Measurements from ENCODE around the gene KY. TPM values are rescaled to one million over a fixed set of nuclear protein-coding genes. Genes with fewer than 3 reads are reported as not detected.
A peak's percentile ranks its signal among the peaks of the same experiment; 100 is the strongest.

The KY gene
- total and polyA plus RNA-seq, 2 of the 8 experiments (the other 6 are each of a cell fraction or from before 2014, with no cell fraction given) = not detected

- Histone ChIP-seq H3K36me3 (ENCODE audit: control insufficient read depth in 2 of 4, insufficient read depth in 4 of 4, low read length in 3 of 4) (no peaks in the 10 kb centered on the region), H3K4me2 (ENCODE audit: insufficient read depth in 1 of 2, low read depth in 2 of 2, low read length in 2 of 2) (no peak overlapping the region), H4K5ac (ENCODE audit: insufficient read length, low read depth, low read length) (no peak overlapping the region), H4K91ac (replicated peaks; ENCODE audit: insufficient read length, low read length) (no peak overlapping the region), H3K14ac (ENCODE audit: insufficient read length) (no peak overlapping the region), H3K4me1 (replicated peaks in 1 of 4; ENCODE audit: control insufficient read depth in 3 of 4, insufficient read depth in 4 of 4, low read length in 3 of 4) (peaks cover 0 to 10% (median 2%) of the 10 kb centered on the region in 4 experiments; a peak in 3 of 7 replicates), H4K20me1 (replicated peaks in 1 of 2; ENCODE audit: control insufficient read depth in 1 of 2, insufficient read depth in 2 of 2, low read length in 2 of 2) (peaks cover 0 to 3% of the 10 kb centered on the region in 2 experiments), H3K27me3 (replicated peaks in 1 of 4; ENCODE audit: control insufficient read depth in 3 of 4, extremely low read depth in 1 of 4, insufficient read depth in 3 of 4, low read length in 3 of 4) (peaks cover 0 to 5% (median 2%) of the 10 kb centered on the region in 4 experiments; a peak in 2 of 7 replicates), H3K18ac (ENCODE audit: extremely low read depth, low read length) (no peak overlapping the region), H3K23me2 (ENCODE audit: low read depth, low read length) (no peaks in the 10 kb centered on the region), H3K56ac (replicated peaks; ENCODE audit: insufficient read length, low read depth, low read length) (no peak overlapping the region), H4K8ac (ENCODE audit: extremely low read depth, insufficient read depth, low read length) (no peak overlapping the region), H2AFZ (ENCODE audit: low read length) (no peak overlapping the region), H2BK5ac (ENCODE audit: low read depth, low read length) (no peak overlapping the region), H3K4me3 (ENCODE audit: extremely low read depth in 1 of 4, insufficient read depth in 2 of 4, low read depth in 3 of 4, low read length in 4 of 4) (no peak overlapping the region), H3K4ac (replicated peaks; ENCODE audit: insufficient read length, low read depth, low read length) (no peak overlapping the region), H2BK20ac (ENCODE audit: low read length) (no peak overlapping the region), H2BK12ac (ENCODE audit: low read depth, low read length) (no peak overlapping the region), H2AK5ac (ENCODE audit: low read depth, low read length) (no peak overlapping the region), H3K9ac (replicated peaks in 1 of 4; ENCODE audit: extremely low read depth in 1 of 4, low read depth in 3 of 4, low read length in 3 of 4) (no peak overlapping the region), H3K79me2 (ENCODE audit: control insufficient read depth in 1 of 2, insufficient read depth in 2 of 2, low read length in 2 of 2) (no peaks in the 10 kb centered on the region), H3K79me1 (ENCODE audit: low read depth, low read length) (no peaks in the 10 kb centered on the region), H3K9me3 (ENCODE audit: insufficient read depth in 2 of 2, low read depth in 1 of 2, low read length in 1 of 2) (no peaks in the 10 kb centered on the region), H2BK15ac (ENCODE audit: low read length) (no peak overlapping the region), H3K27ac (ENCODE audit: low read depth, low read length) (no peak overlapping the region), H2BK120ac (replicated peaks; ENCODE audit: low read depth, low read length) (no peak overlapping the region), H3K23ac (ENCODE audit: insufficient read length) (no peak overlapping the region)
- TF ChIP-seq TBP (IDR thresholded peaks at IDR 0.05; ENCODE audit: low read depth, low read length) (peak; percentile 1; the same call in 1 of the 2 replicates), CBX8 (IDR thresholded peaks at IDR 0.05; ENCODE audit: borderline replicate concordance, low read depth, low read length) (no peak)
- DNase-seq (ENCODE audit: low read depth in 1 of 2, low spot score in 2 of 2) = no peak
- WGBS, 2 experiments (ENCODE audit: extremely low coverage in 1 of 2, insufficient coverage in 1 of 2, insufficient read length in 1 of 2, insufficient replicate concordance in 2 of 2, low coverage in 1 of 2, low lambda C conversion rate in 2 of 2, missing lambda C conversion rate in 1 of 2) = 72% methylated on average over 6 of the region's 6 CpGs; no CpG with 5 or more reads in 1 of the 2 experiments
- FAIRE-seq = no peak
- ChIA-PET CTCF (ENCODE audit: partially characterized antibody) (interaction anchor here (0.6 to 13.3 kb wide), 27 partner anchors 9 to 1173 kb away, joined by 3 to 197 read pairs (median 8); partner anchors contain the start of genes EPHB1 and KY), POLR2A (ENCODE audit: partially characterized antibody) (interaction anchor here (0.5 kb wide), 1 partner anchor 10 kb away, joined by 3 read pairs; no protein-coding TSS in a partner anchor)
Measured at GRCh38 chr3:134602440-134602814, 48.4 kb downstream of the KY start.

Data from H1 (cell line).